Endothelial cell of umbilical vein (primary cell): ENCODE data around the gene ZMIZ1. TPM values are rescaled to one million over a fixed set of nuclear protein-coding genes. Genes with fewer than 3 reads are reported as not detected.

Experiments
- BruUV-seq: library from RNA; stranded (reverse); fragments of 400-500 nt; replicated peaks from 2 replicates; lab custom pipeline; 2021; lab: Mats Ljungman, UMichigan
- CTCF ChIA-PET: fragments of 300-600, 350-600 bp; sonication (Branson Sonifier 250); formaldehyde crosslinking; loops from one replicate; lab custom pipeline; 2021; ENCODE audit warnings: antibody characterized with exemption, inconsistent platforms; lab: Charles Lee
- POLR2A ChIA-PET: fragments of 300-600, 350-600 bp; sonication (Branson Sonifier 250); formaldehyde crosslinking; loops from one replicate; lab custom pipeline; 2021; ENCODE audit warnings: antibody characterized with exemption, inconsistent platforms; lab: Charles Lee
- DNase-seq: peaks from one replicate; pipeline ENCODE4 v3.0.0-alpha.2; 2011; ENCODE audit warnings: low read depth, low spot score
- FAIRE-seq: peaks from 2 replicates; lab custom pipeline; 2011; peaks lifted over from hg19 to GRCh38; lab: Jason Lieb, UNC
- H2AFZ ChIP-seq: 2 replicates; pipeline ENCODE4 v1.6.0; 2012; ENCODE audit warnings: low read depth, low read length, control low read depth, inconsistent platforms
- H3K27ac ChIP-seq: 2 replicates; pipeline ENCODE4 v1.5.1; 2011; ENCODE audit warnings: low read depth, mild to moderate bottlenecking, control low read depth, low read length, moderate library complexity; ENCODE audit not compliant: insufficient read depth
- H3K27me3 ChIP-seq, 2 experiments: 2 replicates each; pipeline versions ENCODE4 v1.6.0 to v1.6.1; 2011; ENCODE audit warnings: low read length in 2 of 2, mixed read lengths in 1 of 2; ENCODE audit not compliant: control insufficient read depth in 2 of 2, insufficient read depth in 2 of 2
- H3K36me3 ChIP-seq, 2 experiments: 2 replicates in 1 of 2; 3 replicates in 1 of 2; pipeline ENCODE4 v1.5.1; 2011; ENCODE audit warnings: low read length in 2 of 2, mild to moderate bottlenecking in 1 of 2, moderate library complexity in 1 of 2; ENCODE audit not compliant: control insufficient read depth in 2 of 2, insufficient read depth in 2 of 2; ENCODE audit errors: extremely low read depth in 1 of 2
- H3K4me1 ChIP-seq: 3 replicates; pipeline ENCODE4 v1.5.1; 2011; ENCODE audit warnings: mild to moderate bottlenecking, low read length; ENCODE audit not compliant: control insufficient read depth, insufficient read depth; ENCODE audit errors: extremely low read depth
- H3K4me2 ChIP-seq: 2 replicates; pipeline ENCODE4 v1.6.1; 2011; ENCODE audit warnings: low read length, control low read depth, mixed read lengths; ENCODE audit not compliant: insufficient read depth
- H3K4me3 ChIP-seq, 3 experiments: fragments of 200-600 bp in 1 of 3; sonication (generic), shearing (Covaris generic) in 1 of 3; replicated peaks in 1 of 3; 2 replicates each; pipeline ENCODE4 v1.5.1; 2011 to 2016; ENCODE audit warnings: control low read depth in 3 of 3, low read length in 3 of 3, mild to moderate bottlenecking in 2 of 3, inconsistent platforms in 1 of 3, low read depth in 1 of 3, moderate library complexity in 1 of 3; ENCODE audit not compliant: insufficient read depth in 1 of 3
- H3K79me2 ChIP-seq: 2 replicates; pipeline ENCODE4 v1.6.0; 2012; ENCODE audit warnings: low read length, inconsistent platforms; ENCODE audit not compliant: control insufficient read depth, insufficient read depth
- H3K9ac ChIP-seq: replicated peaks from 2 replicates; pipeline ENCODE3; 2011; ENCODE audit warnings: low read length, control low read depth; ENCODE audit not compliant: insufficient read depth; ENCODE audit errors: extremely low read depth
- H3K9me1 ChIP-seq: replicated peaks from 3 replicates; pipeline ENCODE4 v1.6.0; 2011; ENCODE audit warnings: mild to moderate bottlenecking, low read length; ENCODE audit not compliant: control insufficient read depth, insufficient read depth; ENCODE audit errors: extremely low read depth
- H3K9me3 ChIP-seq: replicated peaks from 2 replicates; pipeline ENCODE4 v1.5.1; 2012; ENCODE audit warnings: low read length, inconsistent platforms; ENCODE audit not compliant: control insufficient read depth, insufficient read depth
- H4K20me1 ChIP-seq: replicated peaks from 2 replicates; pipeline ENCODE3; 2011; ENCODE audit warnings: mild to moderate bottlenecking, low read length; ENCODE audit not compliant: control insufficient read depth, insufficient read depth; ENCODE audit errors: extremely low read depth
- FOS ChIP-seq: IDR thresholded peaks from 2 replicates; pipeline ENCODE4 v1.6.1; 2011; ENCODE audit warnings: mild to moderate bottlenecking, low read length, moderate library complexity, borderline replicate concordance; ENCODE audit not compliant: insufficient read depth
- GATA2 ChIP-seq: IDR thresholded peaks from 2 replicates; pipeline ENCODE4 v1.7.0; 2011; ENCODE audit warnings: low read depth, mild to moderate bottlenecking, moderate library complexity, mixed read lengths, low read length; ENCODE audit not compliant: insufficient read length, insufficient read depth
- MAX ChIP-seq: IDR thresholded peaks from 2 replicates; pipeline ENCODE4 v1.6.1; 2011; ENCODE audit not compliant: insufficient read depth, insufficient read length
- MYC ChIP-seq: IDR thresholded peaks from one replicate; pipeline ENCODE4 v1.6.1; 2011; ENCODE audit warnings: mild to moderate bottlenecking, low read depth, low read length
- POLR2A ChIP-seq: IDR thresholded peaks from 2 replicates; pipeline ENCODE4 v1.6.1; 2012; ENCODE audit warnings: low read depth, mild to moderate bottlenecking, control low read depth, low read length
- POLR2AphosphoS5 ChIP-seq: IDR thresholded peaks from 2 replicates; pipeline ENCODE4 v1.6.1; 2012; ENCODE audit warnings: low read depth, mild to moderate bottlenecking, control low read depth, low read length, moderate library complexity; ENCODE audit not compliant: insufficient read depth
- dilution Hi-C: fragments of 300-500 bp; cut with MboI; formaldehyde crosslinking; loops from one replicate; pipeline ENCODE4 v1.15.0; 2019; ENCODE audit warnings: low sequenced_read_pairs; ENCODE audit not compliant: extremely low pct_ligation_motif_present
- intact Hi-C: fragments of 100-400 bp; cut with micrococcal nuclease; formaldehyde crosslinking; loops from one replicate; pipeline ENCODE4 v1.10.0; 2022
- polyA plus RNA-seq, 4 experiments: library from polyadenylated mRNA; depleted of rRNA in 3 of 4; stranded (reverse) in 3 of 4; unstranded in 1 of 4; fragments of >200 nt; gene quantifications; 2 replicates each; pipeline versions ENCODE4 v1.2.1 to v1.2.3, GENCODE V29; 2011 to 2012; ENCODE audit warnings: missing spikeins in 1 of 4
- total RNA-seq: library from RNA; stranded (reverse); gene quantifications from 2 replicates; pipeline ENCODE4 v1.2.3, GENCODE V29; 2021
- TF ChIP-seq, protein P1 (sequence below), 2 donors: IDR thresholded peaks; 1 replicate in 1 of 2; 2 replicates in 1 of 2; pipeline ENCODE4 v1.5.1; 2011; ENCODE audit warnings: low read length in 2 of 2, mild to moderate bottlenecking in 2 of 2, moderate library complexity in 2 of 2, control low read depth in 1 of 2, inconsistent platforms in 1 of 2, low read depth in 1 of 2; ENCODE audit not compliant: insufficient read depth in 1 of 2; ENCODE audit errors: extremely low read depth in 1 of 2

The ZMIZ1 gene
- total and polyA plus RNA-seq, 2 donors (not counting 3 experiments of a cell fraction or from before 2014, with no cell fraction given) = 12.5 to 46.7 TPM

- peaks cover 0 to 15% of the 10 kb centered on the region in 2 experiments for H3K36me3 ChIP-seq
- peaks cover 11% of the 10 kb centered on the region for H3K4me1 ChIP-seq
- H3K27ac ChIP-seq = no peak overlapping the region
- ChIA-PET POLR2A (no interaction called here), CTCF (no interaction called here)
- dilution Hi-C loops (no loop called here), intact Hi-C loops (no loop called here)
- no peaks in the 10 kb centered on the region for H3K9me1 ChIP-seq
- no peak overlapping the region for H3K9ac ChIP-seq
- no peaks in the 10 kb centered on the region for H3K27me3 ChIP-seq
- no peak overlapping the region for H3K4me3 ChIP-seq
- TF ChIP-seq POLR2A (no peak), MYC (no peak), FOS (no peak), MAX (no peak), POLR2AphosphoS5 (no peak), GATA2 (no peak)
- TF ChIP-seq, protein P1, sequence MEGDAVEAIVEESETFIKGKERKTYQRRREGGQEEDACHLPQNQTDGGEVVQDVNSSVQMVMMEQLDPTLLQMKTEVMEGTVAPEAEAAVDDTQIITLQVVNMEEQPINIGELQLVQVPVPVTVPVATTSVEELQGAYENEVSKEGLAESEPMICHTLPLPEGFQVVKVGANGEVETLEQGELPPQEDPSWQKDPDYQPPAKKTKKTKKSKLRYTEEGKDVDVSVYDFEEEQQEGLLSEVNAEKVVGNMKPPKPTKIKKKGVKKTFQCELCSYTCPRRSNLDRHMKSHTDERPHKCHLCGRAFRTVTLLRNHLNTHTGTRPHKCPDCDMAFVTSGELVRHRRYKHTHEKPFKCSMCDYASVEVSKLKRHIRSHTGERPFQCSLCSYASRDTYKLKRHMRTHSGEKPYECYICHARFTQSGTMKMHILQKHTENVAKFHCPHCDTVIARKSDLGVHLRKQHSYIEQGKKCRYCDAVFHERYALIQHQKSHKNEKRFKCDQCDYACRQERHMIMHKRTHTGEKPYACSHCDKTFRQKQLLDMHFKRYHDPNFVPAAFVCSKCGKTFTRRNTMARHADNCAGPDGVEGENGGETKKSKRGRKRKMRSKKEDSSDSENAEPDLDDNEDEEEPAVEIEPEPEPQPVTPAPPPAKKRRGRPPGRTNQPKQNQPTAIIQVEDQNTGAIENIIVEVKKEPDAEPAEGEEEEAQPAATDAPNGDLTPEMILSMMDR (IDR thresholded peaks at IDR 0.05; ENCODE audit: extremely low read depth in 1 of 2, insufficient read depth in 1 of 2, low read depth in 1 of 2, low read length in 2 of 2) = no peak
- peaks cover 51% of the 10 kb centered on the region for H3K79me2 ChIP-seq
- BruUV-seq = no TSS peak
- H3K4me2 ChIP-seq = no peak overlapping the region
- no peak overlapping the region for H2AFZ ChIP-seq
- DNase-seq = no peak
- H3K9me3 ChIP-seq = no peaks in the 10 kb centered on the region
- no peak for FAIRE-seq
- no peaks in the 10 kb centered on the region for H4K20me1 ChIP-seq
Observed at GRCh38 chr10:79116801-79117723, 48.3 kb downstream of the ZMIZ1 start.
